CD4-positive, CD25-positive, alpha-beta regulatory T cell (primary cell): ENCODE data around the gene C2CD4C. TPM values are rescaled to one million over a fixed set of nuclear protein-coding genes. Genes with fewer than 3 reads are reported as not detected.
"Not testable (repeated sequence)": the region's sequence is repeated elsewhere in the genome, so short reads cannot be mapped to it uniquely, and the experiment has no call there.

Experiments
- ATAC-seq, 2 donors: fragments of 150-1000 bp; cut with Tn5 transposase; one replicate each; pipeline ENCODE4 v1.10.0; 2021; ENCODE audit warnings: low read depth in 2 of 2, moderate number of reproducible peaks in 2 of 2, moderate library complexity in 1 of 2
- DNase-seq, 3 donors: peaks; one replicate each; pipeline versions ENCODE4 v3.0.0 to v3.0.0-alpha.2; 2012 to 2022; ENCODE audit warnings: mixed read lengths in 1 of 3
- H3K27ac ChIP-seq: one replicate; pipeline ENCODE4 v1.7.0; 2013; ENCODE audit warnings: mild to moderate bottlenecking, low read length; ENCODE audit not compliant: insufficient read depth, poor library complexity, severe bottlenecking
- H3K27me3 ChIP-seq: one replicate; pipeline ENCODE4 v1.7.0; 2013; ENCODE audit warnings: low read length; ENCODE audit not compliant: control insufficient read depth, insufficient read depth
- H3K36me3 ChIP-seq: one replicate; pipeline ENCODE4 v1.7.0; 2013; ENCODE audit warnings: mild to moderate bottlenecking, low read length, moderate library complexity; ENCODE audit not compliant: control insufficient read depth, insufficient read depth
- H3K4me1 ChIP-seq: 2 replicates; pipeline ENCODE4 v1.7.0; 2013; ENCODE audit warnings: mild to moderate bottlenecking, low read length; ENCODE audit not compliant: insufficient read depth, control insufficient read depth, poor library complexity, severe bottlenecking
- H3K4me3 ChIP-seq: one replicate; pipeline ENCODE4 v1.7.0; 2013; ENCODE audit warnings: low read depth, mild to moderate bottlenecking, low read length, moderate library complexity
- H3K9me3 ChIP-seq, 2 experiments: 1 replicate in 1 of 2; 2 replicates in 1 of 2; pipeline ENCODE4 v1.7.0; 2013; ENCODE audit warnings: low read length in 2 of 2, mild to moderate bottlenecking in 1 of 2, moderate library complexity in 1 of 2; ENCODE audit not compliant: control insufficient read depth in 2 of 2
- H3K27ac Mint-ChIP-seq, 3 donors: one replicate each; pipeline ENCODE4 v1.8.0; 2020 to 2022; ENCODE audit warnings: mild to moderate bottlenecking in 3 of 3, mixed read lengths in 3 of 3, moderate library complexity in 2 of 3
- H3K27me3 Mint-ChIP-seq: one replicate; pipeline ENCODE4 v1.8.0; 2022; ENCODE audit warnings: mild to moderate bottlenecking, mixed read lengths
- H3K36me3 Mint-ChIP-seq: one replicate; pipeline ENCODE4 v1.8.0; 2020; ENCODE audit warnings: mixed read lengths
- H3K4me1 Mint-ChIP-seq, 4 donors: one replicate each; pipeline ENCODE4 v1.8.0; 2020 to 2022; ENCODE audit warnings: mixed read lengths in 4 of 4, mild to moderate bottlenecking in 1 of 4
- H3K4me3 Mint-ChIP-seq, 4 donors: one replicate each; pipeline ENCODE4 v1.8.0; 2020 to 2022; ENCODE audit warnings: mild to moderate bottlenecking in 4 of 4, mixed read lengths in 4 of 4, moderate library complexity in 3 of 4
- H3K9me3 Mint-ChIP-seq, 7 donors: one replicate each; pipeline ENCODE4 v1.8.0; 2020 to 2022; ENCODE audit warnings: mixed read lengths in 7 of 7, mild to moderate bottlenecking in 3 of 7, moderate library complexity in 2 of 7
- polyA plus RNA-seq, 4 donors: library from polyadenylated mRNA; unstranded; fragments of 300-500 nt; fragmentation: Illumina TruSeq; gene quantifications; one replicate each; pipeline ENCODE4 v1.2.3, GENCODE V29; 2021
- total RNA-seq: library from RNA; stranded (reverse); gene quantifications from one replicate; pipeline ENCODE4 v1.2.3, GENCODE V29; 2022

C2CD4C gene
- total and polyA plus RNA-seq, 5 donors from 2014 or later, result not detected

- H3K9me3 ChIP-seq, result no peaks in the 10 kb centered on the region
- H3K27me3 ChIP-seq, result no peaks in the 10 kb centered on the region
- Mint-ChIP-seq H3K9me3 (peaks cover 0 to 2% (median 0%) of the 10 kb centered on the region in 7 donors), H3K27ac (no peak overlapping the region), H3K4me1 (no peaks in the 10 kb centered on the region), H3K27me3 (peaks cover 7% of the 10 kb centered on the region), H3K36me3 (no peaks in the 10 kb centered on the region), H3K4me3 (no peak overlapping the region)
- H3K27ac ChIP-seq, result no peak overlapping the region
- H3K36me3 ChIP-seq, result no peaks in the 10 kb centered on the region
- H3K4me3 ChIP-seq, result no peak overlapping the region
- no peaks in the 10 kb centered on the region for H3K4me1 ChIP-seq
- ATAC-seq (no peak), DNase-seq (no peak)
Observed at GRCh38 chr19:435707-436412, 26.9 kb upstream of the C2CD4C start.

- no peaks in the 10 kb centered on the region for H3K27me3 ChIP-seq
- H3K4me3 ChIP-seq, result no peak overlapping the region
- H3K36me3 ChIP-seq, result no peaks in the 10 kb centered on the region
- no peak for DNase-seq
- no peak overlapping the region for H3K27ac ChIP-seq
- Mint-ChIP-seq H3K27me3 (peaks cover 5% of the 10 kb centered on the region), H3K9me3 (peaks cover 0 to 2% (median 2%) of the 10 kb centered on the region in 7 donors), H3K27ac (no peak overlapping the region), H3K4me1 (no peaks in the 10 kb centered on the region), H3K4me3 (no peak overlapping the region), H3K36me3 (no peaks in the 10 kb centered on the region)
- no peaks in the 10 kb centered on the region for H3K9me3 ChIP-seq
- H3K4me1 ChIP-seq, result no peaks in the 10 kb centered on the region
- no peak for ATAC-seq
Observed at GRCh38 chr19:435056-435706, 26.2 kb upstream of the C2CD4C start.

- Mint-ChIP-seq H3K4me3 (no peak overlapping the region), H3K36me3 (no peaks in the 10 kb centered on the region), H3K27ac (no peak overlapping the region), H3K9me3 (peaks cover 0 to 4% (median 2%) of the 10 kb centered on the region in 7 donors), H3K4me1 (no peaks in the 10 kb centered on the region), H3K27me3 (peaks cover 4% of the 10 kb centered on the region)
- no peak overlapping the region for H3K4me3 ChIP-seq
- no peaks in the 10 kb centered on the region for H3K4me1 ChIP-seq
- no peaks in the 10 kb centered on the region for H3K27me3 ChIP-seq
- H3K9me3 ChIP-seq, result no peaks in the 10 kb centered on the region
- H3K36me3 ChIP-seq, result no peaks in the 10 kb centered on the region
- no peak for ATAC-seq
- no peak overlapping the region for H3K27ac ChIP-seq
- DNase-seq, result no peak
Observed at GRCh38 chr19:434152-434960, 25.4 kb upstream of the C2CD4C start.

GRCh38 chr19:430701-431100 is 21.8 kb upstream of the C2CD4C start:
- Histone ChIP-seq H3K4me3 (no peak overlapping the region), H3K4me1 (no peaks in the 10 kb centered on the region), H3K9me3 (no peaks in the 10 kb centered on the region), H3K27me3 (no peaks in the 10 kb centered on the region), H3K36me3 (no peaks in the 10 kb centered on the region), H3K27ac (no peak overlapping the region)
- ATAC-seq, result no peak
- Mint-ChIP-seq H3K36me3 (no peaks in the 10 kb centered on the region), H3K4me3 (no peak overlapping the region), H3K4me1 (no peaks in the 10 kb centered on the region), H3K27ac (peak overlapping the region in 1 of 3 donors; percentile 71), H3K27me3 (peaks cover 3% of the 10 kb centered on the region), H3K9me3 (peaks cover 0 to 4% (median 2%) of the 10 kb centered on the region in 7 donors)
- DNase-seq, result no peak

GRCh38 chr19:428149-428548 is 19.2 kb upstream of the C2CD4C start:
- no peaks in the 10 kb centered on the region for H3K4me1 Mint-ChIP-seq
- DNase-seq (no peak), ATAC-seq (no peak)
- no peaks in the 10 kb centered on the region for H3K36me3 Mint-ChIP-seq
- H3K27ac Mint-ChIP-seq, result no peak overlapping the region
- H3K36me3 ChIP-seq, result no peaks in the 10 kb centered on the region
- no peak overlapping the region for H3K4me3 Mint-ChIP-seq
- no peak overlapping the region for H3K27ac ChIP-seq
- H3K27me3 Mint-ChIP-seq, result no peaks in the 10 kb centered on the region
- H3K4me3 ChIP-seq, result no peak overlapping the region
- no peaks in the 10 kb centered on the region for H3K27me3 ChIP-seq
- H3K9me3 Mint-ChIP-seq, result peaks cover 0 to 4% (median 2%) of the 10 kb centered on the region in 7 donors
- H3K9me3 ChIP-seq, result no peaks in the 10 kb centered on the region
- no peaks in the 10 kb centered on the region for H3K4me1 ChIP-seq

GRCh38 chr19:427675-428074 is 18.7 kb upstream of the C2CD4C start:
- H3K27ac Mint-ChIP-seq, H3K4me3 Mint-ChIP-seq, H3K9me3 Mint-ChIP-seq, H3K27me3 ChIP-seq, H3K4me3 ChIP-seq, H3K27me3 Mint-ChIP-seq, H3K4me1 Mint-ChIP-seq, DNase-seq, H3K4me1 ChIP-seq, H3K36me3 Mint-ChIP-seq, H3K36me3 ChIP-seq, H3K9me3 ChIP-seq, ATAC-seq, H3K27ac ChIP-seq: not testable (repeated sequence)

GRCh38 chr19:426725-427445 is 17.9 kb upstream of the C2CD4C start:
- no peaks in the 10 kb centered on the region for H3K4me1 Mint-ChIP-seq
- H3K9me3 Mint-ChIP-seq, result peaks cover 0 to 4% (median 2%) of the 10 kb centered on the region in 7 donors
- no peaks in the 10 kb centered on the region for H3K9me3 ChIP-seq
- ATAC-seq (no peak), DNase-seq (no peak)
- no peak overlapping the region for H3K4me3 ChIP-seq
- H3K27me3 Mint-ChIP-seq, result no peaks in the 10 kb centered on the region
- H3K27ac Mint-ChIP-seq, result no peak overlapping the region
- no peak overlapping the region for H3K4me3 Mint-ChIP-seq
- H3K36me3 Mint-ChIP-seq, result no peaks in the 10 kb centered on the region
- H3K4me1 ChIP-seq, result no peaks in the 10 kb centered on the region
- H3K36me3 ChIP-seq, result no peaks in the 10 kb centered on the region
- H3K27ac ChIP-seq, result no peak overlapping the region
- H3K27me3 ChIP-seq, result no peaks in the 10 kb centered on the region
